Esophagus squamous epithelium (tissue), 5 donors: ENCODE results near the gene LPP. TPM values are rescaled to one million over a fixed set of nuclear protein-coding genes. Genes with fewer than 3 reads are reported as not detected.

ENCODE experiments used
- DNase-seq: peaks from one replicate; lab custom pipeline; 2025; lab: John Stamatoyannopoulos, UW
- H3K27ac ChIP-seq, 4 donors: fragments of 200-600 bp; sonication (generic); one replicate each; pipeline ENCODE4 v1.5.1; 2016 to 2019; ENCODE audit warnings: mild to moderate bottlenecking in 1 of 4
- H3K27me3 ChIP-seq, 4 donors: fragments of 200-600 bp; sonication (generic); 1 replicate in 3 of 4; 2 replicates in 1 of 4; pipeline versions ENCODE4 v1.5.1 to v1.6.0; 2017 to 2021; ENCODE audit warnings: antibody characterized with exemption in 1 of 4
- H3K36me3 ChIP-seq, 3 donors: fragments of 200-600 bp; sonication (generic); one replicate each; pipeline ENCODE4 v1.5.1; 2016 to 2019
- H3K4me1 ChIP-seq, 3 donors: fragments of 200-600 bp; sonication (generic); one replicate each; pipeline ENCODE4 v1.5.1; 2017 to 2019
- H3K4me3 ChIP-seq, 4 donors: fragments of 200-600 bp; sonication (generic); 1 replicate in 3 of 4; 2 replicates in 1 of 4; pipeline ENCODE4 v1.5.1; 2016 to 2019; ENCODE audit warnings: mild to moderate bottlenecking in 2 of 4, moderate library complexity in 1 of 4
- H3K9me3 ChIP-seq, 3 donors: fragments of 200-600 bp; sonication (generic); one replicate each; pipeline ENCODE4 v1.5.1; 2016 to 2019
- POLR2A ChIP-seq, 4 donors: fragments of 450-650 bp; IDR thresholded peaks; one replicate each; pipeline ENCODE4 v1.6.1; 2017; ENCODE audit warnings: antibody characterized with exemption in 4 of 4, mild to moderate bottlenecking in 4 of 4, moderate library complexity in 3 of 4
- WGBS, 2 donors: methylation state at CpG; one replicate each; pipeline ENCODE4 v1.1.5; 2018; 5-methylcytosine and 5-hydroxymethylcytosine counted together
- intact Hi-C: fragments of 100-400 bp; cut with DNase I; formaldehyde crosslinking; loops from one replicate; pipeline ENCODE4 v1.15.0; 2022
- total RNA-seq, 4 donors: library from RNA; depleted of rRNA; stranded (reverse); fragments of >200 nt; gene quantifications; one replicate each; pipeline ENCODE4 v1.1.0, GENCODE V29; 2016
- TF ChIP-seq, protein P1 (sequence below), 6 experiments: fragments of 450-650 bp in 4 of 6; fragments of 200-600 bp in 2 of 6; sonication (generic) in 2 of 6; IDR thresholded peaks; one replicate each; pipeline ENCODE4 v1.5.1; 2016 to 2019; ENCODE audit warnings: antibody characterized with exemption in 6 of 6, mild to moderate bottlenecking in 4 of 6, moderate library complexity in 4 of 6
- donor health status: DM: yes; HTN: yes; CAD: no.

The LPP gene
- total RNA-seq, 4 donors from 2014 or later = 41.4 to 369 (median 97.3) TPM

DNA sequence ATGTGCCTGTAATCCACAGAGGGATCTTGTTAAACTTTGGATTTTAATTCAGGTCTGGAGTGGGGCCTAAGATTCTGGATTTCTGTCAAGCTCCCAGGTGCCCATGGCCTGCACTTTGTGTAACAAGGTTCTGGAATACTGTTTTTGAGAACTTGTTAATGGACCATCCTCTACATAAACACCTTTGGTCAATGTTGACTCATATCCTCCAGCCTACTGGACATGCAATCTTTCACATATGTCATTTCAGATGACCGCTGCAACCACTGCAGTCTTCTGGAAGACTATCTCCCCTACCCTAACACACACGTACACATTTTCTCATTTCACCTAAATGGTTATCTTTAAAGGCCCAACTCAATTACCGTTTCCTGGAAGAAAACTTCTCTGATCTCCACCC is 715.7 kb downstream of the LPP start:
- H3K4me1 ChIP-seq = peaks cover 0 to 10% (median 5%) of the 10 kb centered on the region in 3 donors
- H3K36me3 ChIP-seq = peaks cover 0 to 48% (median 0%) of the 10 kb centered on the region in 3 donors
- H3K9me3 ChIP-seq = no peaks in the 10 kb centered on the region
- H3K27ac ChIP-seq = no peak overlapping the region
- intact Hi-C loops = loop anchor here (10.0 kb wide), 1 partner anchor 65 kb away; no protein-coding TSS in a partner anchor
- DNase-seq = no peak
- 86 to 95% methylated on average over 3 of the region's 3 CpGs for WGBS, 2 donors
- no peaks in the 10 kb centered on the region for H3K27me3 ChIP-seq
- TF ChIP-seq POLR2A (IDR thresholded peaks at IDR 0.05) = no peak
- TF ChIP-seq, protein P1, sequence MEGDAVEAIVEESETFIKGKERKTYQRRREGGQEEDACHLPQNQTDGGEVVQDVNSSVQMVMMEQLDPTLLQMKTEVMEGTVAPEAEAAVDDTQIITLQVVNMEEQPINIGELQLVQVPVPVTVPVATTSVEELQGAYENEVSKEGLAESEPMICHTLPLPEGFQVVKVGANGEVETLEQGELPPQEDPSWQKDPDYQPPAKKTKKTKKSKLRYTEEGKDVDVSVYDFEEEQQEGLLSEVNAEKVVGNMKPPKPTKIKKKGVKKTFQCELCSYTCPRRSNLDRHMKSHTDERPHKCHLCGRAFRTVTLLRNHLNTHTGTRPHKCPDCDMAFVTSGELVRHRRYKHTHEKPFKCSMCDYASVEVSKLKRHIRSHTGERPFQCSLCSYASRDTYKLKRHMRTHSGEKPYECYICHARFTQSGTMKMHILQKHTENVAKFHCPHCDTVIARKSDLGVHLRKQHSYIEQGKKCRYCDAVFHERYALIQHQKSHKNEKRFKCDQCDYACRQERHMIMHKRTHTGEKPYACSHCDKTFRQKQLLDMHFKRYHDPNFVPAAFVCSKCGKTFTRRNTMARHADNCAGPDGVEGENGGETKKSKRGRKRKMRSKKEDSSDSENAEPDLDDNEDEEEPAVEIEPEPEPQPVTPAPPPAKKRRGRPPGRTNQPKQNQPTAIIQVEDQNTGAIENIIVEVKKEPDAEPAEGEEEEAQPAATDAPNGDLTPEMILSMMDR (IDR thresholded peaks at IDR 0.05) = no peak
- no peak overlapping the region for H3K4me3 ChIP-seq

GRCh38 chr3:188870431-188870830 is 716.5 kb downstream of the LPP start:
- Histone ChIP-seq H3K36me3 (peaks cover 0 to 56% (median 0%) of the 10 kb centered on the region in 3 donors), H3K9me3 (no peaks in the 10 kb centered on the region), H3K27ac (no peak overlapping the region), H3K4me3 (no peak overlapping the region), H3K27me3 (no peaks in the 10 kb centered on the region), H3K4me1 (peaks cover 0 to 15% (median 5%) of the 10 kb centered on the region in 3 donors)
- 90 to 92% methylated on average over 8 of the region's 8 CpGs for WGBS, 2 donors
- intact Hi-C loops = no loop called here
- no peak for DNase-seq
- TF ChIP-seq POLR2A (IDR thresholded peaks at IDR 0.05) = no peak
- TF ChIP-seq, protein P1 (IDR thresholded peaks at IDR 0.05) = no peak

- Histone ChIP-seq H3K27me3 (no peaks in the 10 kb centered on the region), H3K36me3 (peaks cover 0 to 63% (median 3%) of the 10 kb centered on the region in 3 donors), H3K4me1 (peaks cover 0 to 12% (median 0%) of the 10 kb centered on the region in 3 donors), H3K27ac (no peak overlapping the region), H3K9me3 (no peaks in the 10 kb centered on the region), H3K4me3 (no peak overlapping the region)
- no peak for DNase-seq
- TF ChIP-seq, protein P1 (IDR thresholded peaks at IDR 0.05) = no peak
- TF ChIP-seq POLR2A (IDR thresholded peaks at IDR 0.05) = no peak
- WGBS, 2 donors = 56 to 64% methylated on average over 1 of the region's 1 CpG
- intact Hi-C loops = no loop called here
Measured at GRCh38 chr3:188874576-188874975, 720.6 kb downstream of the LPP start.

DNA sequence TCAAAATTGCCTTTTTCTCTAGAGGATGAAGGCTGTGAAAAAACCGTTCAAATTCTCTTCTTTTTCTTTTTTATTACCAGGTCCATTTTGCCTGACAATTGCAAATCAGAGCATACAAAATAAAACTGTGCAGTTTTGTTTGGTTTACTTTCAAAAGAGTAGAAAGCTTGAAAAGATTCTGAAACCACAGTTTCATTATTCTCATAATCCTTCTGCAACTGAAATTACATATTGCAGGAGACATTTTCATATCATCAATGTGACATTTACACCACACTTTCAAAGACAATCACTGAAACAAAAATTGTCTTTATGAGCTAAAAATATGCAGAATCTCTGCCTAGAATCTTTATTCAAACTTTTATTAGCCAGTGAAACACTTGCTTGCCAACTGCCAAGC is 721.5 kb downstream of the LPP start:
- H3K4me1 ChIP-seq = peaks cover 0 to 12% (median 0%) of the 10 kb centered on the region in 3 donors
- H3K4me3 ChIP-seq = no peak overlapping the region
- DNase-seq = no peak
- no peaks in the 10 kb centered on the region for H3K27me3 ChIP-seq
- TF ChIP-seq, protein P1 (IDR thresholded peaks at IDR 0.05) = no peak
- TF ChIP-seq POLR2A (IDR thresholded peaks at IDR 0.05) = no peak
- WGBS, 2 donors = 31 to 68% methylated on average over 1 of the region's 1 CpG
- H3K36me3 ChIP-seq = peaks cover 0 to 63% (median 3%) of the 10 kb centered on the region in 3 donors
- intact Hi-C loops = no loop called here
- H3K27ac ChIP-seq = no peak overlapping the region
- H3K9me3 ChIP-seq = no peaks in the 10 kb centered on the region

DNA sequence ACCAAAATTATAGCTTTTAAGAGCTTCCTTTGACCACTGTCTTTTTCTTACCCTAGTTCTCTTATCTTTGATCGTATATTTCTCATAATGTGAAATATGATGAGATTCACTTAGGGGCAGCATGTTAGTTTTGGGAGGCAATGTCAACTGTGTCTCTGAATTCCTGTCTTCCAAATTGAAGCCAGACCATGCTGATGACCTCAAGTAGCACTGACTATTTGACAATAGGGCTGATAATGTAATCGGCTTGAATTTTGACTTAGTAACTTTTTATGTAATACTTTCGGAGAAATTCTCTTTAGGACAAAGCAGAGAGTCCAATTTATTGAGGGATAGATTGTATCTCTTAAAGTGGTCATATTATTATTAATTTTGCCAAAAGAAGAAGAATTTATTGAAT is 722.4 kb downstream of the LPP start:
- WGBS, 2 donors = 88 to 90% methylated on average over 3 of the region's 3 CpGs
- Histone ChIP-seq H3K27me3 (no peaks in the 10 kb centered on the region), H3K9me3 (no peaks in the 10 kb centered on the region), H3K4me1 (peaks cover 0 to 12% (median 0%) of the 10 kb centered on the region in 3 donors), H3K36me3 (peaks cover 0 to 63% (median 3%) of the 10 kb centered on the region in 3 donors), H3K4me3 (no peak overlapping the region), H3K27ac (no peak overlapping the region)
- TF ChIP-seq, protein P1 (IDR thresholded peaks at IDR 0.05) = no peak
- no peak for TF ChIP-seq POLR2A (IDR thresholded peaks at IDR 0.05)
- DNase-seq = no peak
- intact Hi-C loops = no loop called here
